ENCODE data around the gene FAM151A.

FAM151A gene

DNA sequence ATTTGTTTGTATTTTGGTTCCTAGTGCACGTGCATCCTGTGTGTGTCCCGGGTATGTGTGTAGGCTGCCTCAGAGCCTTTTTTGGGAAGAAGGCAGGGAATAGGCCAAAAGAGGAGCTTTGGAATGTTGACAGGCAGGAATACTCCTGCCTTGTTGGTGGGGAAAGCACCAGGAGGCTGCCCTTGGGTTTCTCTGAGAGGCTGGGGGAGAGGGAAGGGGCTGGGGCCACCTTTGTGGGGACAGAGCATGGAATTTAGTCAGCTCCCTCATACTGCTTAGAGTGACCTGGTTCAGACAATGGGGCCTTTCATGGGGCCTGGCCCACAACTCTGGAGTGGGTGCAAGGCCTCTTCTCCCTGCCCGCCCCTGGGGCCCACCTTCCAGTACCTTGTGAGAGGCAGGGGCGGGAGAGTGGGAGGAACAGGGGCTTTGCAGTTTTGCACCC, 44.0 kb downstream of the FAM151A start:
- DNase-seq (ENCODE audit: low read depth in 2 of 2), result no peak

GRCh38 chr1:54577612-54578011, 45.7 kb downstream of the FAM151A start:
- DNase-seq (ENCODE audit: low read depth in 2 of 2), result no peak

DNA sequence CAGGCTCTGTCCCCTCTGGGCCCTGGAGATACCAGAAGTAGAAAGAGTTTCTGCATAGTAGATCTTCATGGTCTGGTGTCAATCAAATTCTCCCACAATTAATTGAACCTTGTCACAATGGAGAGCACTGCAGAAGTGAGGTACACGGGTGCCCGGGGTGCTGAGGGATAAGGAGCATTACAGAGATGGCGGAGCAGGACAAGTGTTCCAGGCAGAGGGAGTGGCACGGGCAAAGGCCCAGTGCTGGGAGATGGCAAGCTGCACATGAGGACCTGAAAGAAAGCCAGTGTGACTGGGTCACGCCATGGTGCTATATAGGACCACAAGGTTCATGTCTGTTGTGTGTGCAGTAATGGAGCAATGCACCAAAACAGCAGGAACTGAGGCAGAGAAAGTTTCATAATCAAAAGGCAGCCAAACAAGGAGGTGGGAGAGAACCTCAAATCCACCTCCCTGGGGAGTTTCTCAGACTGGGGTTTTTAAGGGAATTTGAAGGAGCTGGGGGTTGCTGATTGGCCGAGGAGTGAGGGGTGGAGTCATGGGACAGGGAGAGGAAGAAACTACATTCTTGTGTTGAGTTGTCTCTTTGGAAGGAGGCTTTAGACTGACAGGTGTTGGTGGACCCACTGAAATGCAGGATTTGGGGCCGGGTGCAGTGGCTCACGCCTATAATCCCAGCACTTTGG, 47.6 kb downstream of the FAM151A start:
- no peak for DNase-seq (ENCODE audit: low read depth in 2 of 2)

GRCh38 chr1:54575161-54575560, 48.2 kb downstream of the FAM151A start:
- no peak for DNase-seq (ENCODE audit: low read depth in 2 of 2)

DNA sequence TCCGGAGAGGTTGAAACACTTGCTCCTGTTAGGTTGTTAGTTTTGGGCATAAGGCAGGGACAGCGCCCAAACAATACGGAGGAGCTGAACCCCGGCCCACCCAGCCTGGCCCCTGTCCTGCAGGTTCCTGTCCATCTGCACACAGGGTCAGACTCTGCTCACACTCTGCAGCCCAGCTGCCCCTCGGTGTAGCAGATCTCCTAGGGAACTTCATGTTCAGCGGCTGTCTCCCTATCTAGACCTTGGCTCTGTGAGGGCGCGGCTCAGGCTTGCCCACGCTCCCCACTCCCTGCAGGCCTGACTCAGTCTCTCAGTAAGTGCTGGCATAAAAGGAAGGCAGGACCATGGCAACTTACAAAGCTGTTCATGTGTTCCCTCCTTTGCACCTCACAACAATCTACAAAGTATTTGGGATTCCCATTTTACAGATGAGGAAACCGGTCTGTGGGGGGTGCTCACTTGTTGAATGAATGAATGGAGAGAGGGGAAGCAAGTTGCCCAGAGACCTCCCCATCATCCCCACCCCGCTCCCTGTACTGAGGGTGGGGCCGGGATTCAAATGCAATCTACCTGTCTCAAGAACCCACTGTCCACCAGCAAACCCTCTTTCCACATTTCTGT, 49.1 kb downstream of the FAM151A start:
- no peak for DNase-seq (ENCODE audit: low read depth in 2 of 2)

DNA sequence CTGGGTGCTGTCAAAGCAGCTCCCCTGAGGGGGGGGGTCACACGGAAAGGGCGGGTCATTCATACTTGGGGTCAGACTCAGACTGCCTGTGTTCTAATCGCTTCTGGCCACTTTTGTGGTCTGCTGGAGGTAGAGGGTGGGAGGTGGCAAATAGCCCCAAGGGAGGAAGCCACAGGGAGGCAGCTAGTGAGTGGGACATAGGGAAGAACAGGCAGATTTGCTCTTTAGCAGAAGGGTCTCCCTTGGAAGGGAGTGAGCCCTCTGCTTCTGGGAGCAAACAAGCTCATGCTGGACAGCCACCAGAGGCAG, 50.8 kb downstream of the FAM151A start:
- DNase-seq (ENCODE audit: low read depth in 2 of 2), result no peak

GRCh38 chr1:54571803-54572541, 51.4 kb downstream of the FAM151A start:
- no peak for DNase-seq (ENCODE audit: low read depth in 2 of 2)

GRCh38 chr1:54571326-54571725, 52.0 kb downstream of the FAM151A start:
- DNase-seq (ENCODE audit: low read depth in 2 of 2), result no peak

- no peak for DNase-seq (ENCODE audit: low read depth in 2 of 2)
These were observed 53.2 kb downstream of the FAM151A start for GRCh38 chr1:54570161-54570560.

GRCh38 chr1:54569339-54569738, 54.0 kb downstream of the FAM151A start:
- no peak for DNase-seq (ENCODE audit: low read depth in 2 of 2)

GRCh38 chr1:54567961-54568360, 55.4 kb downstream of the FAM151A start:
- DNase-seq (ENCODE audit: low read depth in 2 of 2), result no peak

DNA sequence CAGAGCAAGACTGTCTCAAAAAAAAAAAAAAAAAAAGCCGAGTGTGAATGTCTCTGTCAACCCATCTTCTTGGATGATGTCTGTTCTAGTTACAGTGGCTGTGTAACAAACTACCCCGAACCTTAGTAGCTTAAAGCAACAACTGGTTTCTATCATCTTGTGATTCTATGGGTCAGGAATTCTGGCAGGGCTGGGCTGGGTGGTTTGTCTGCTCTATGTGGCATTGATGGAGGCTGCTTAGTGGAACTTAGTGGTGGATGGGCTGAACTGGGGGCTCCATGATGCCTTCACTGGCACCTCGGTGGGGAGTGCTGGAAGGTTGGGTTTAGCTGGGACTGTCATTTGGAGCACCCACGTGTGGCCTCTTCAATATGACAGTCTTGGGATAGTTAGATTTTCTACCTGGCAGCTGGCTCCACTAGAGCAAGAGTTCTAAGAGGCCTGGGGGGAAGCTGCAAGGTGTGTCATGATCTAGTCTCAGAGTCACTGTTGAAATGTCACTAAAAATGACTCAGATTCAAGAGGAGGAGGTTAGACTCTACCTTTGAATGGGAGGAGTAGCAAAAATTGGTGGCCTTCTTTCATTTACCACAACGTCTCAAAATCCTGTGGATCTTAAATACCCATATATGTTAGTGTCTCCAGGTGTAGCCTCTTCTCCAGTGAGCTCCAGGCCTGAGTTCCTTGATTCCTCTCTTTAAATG, 56.7 kb downstream of the FAM151A start:
- no peak for DNase-seq (ENCODE audit: low read depth in 2 of 2)

DNA sequence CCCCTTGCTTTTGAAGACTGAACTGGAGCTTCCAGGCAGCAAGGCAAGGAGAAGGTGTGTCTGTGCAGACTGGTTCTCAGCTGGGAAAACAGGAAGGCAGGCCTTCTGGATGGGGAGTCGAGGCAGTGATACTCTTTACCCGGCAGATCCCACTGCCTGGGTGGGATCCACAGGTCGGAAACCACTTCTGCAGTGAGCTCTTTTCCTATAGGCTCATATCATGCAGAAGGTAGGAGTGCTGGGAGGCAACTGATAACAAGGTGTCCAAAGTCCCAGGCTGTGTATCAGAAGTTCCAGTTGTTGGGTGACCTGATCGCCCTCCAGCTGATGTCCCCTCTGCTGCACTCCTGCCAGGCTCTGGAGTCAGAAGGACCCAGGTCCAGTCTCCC, 58.2 kb downstream of the FAM151A start:
- no peak for DNase-seq (ENCODE audit: low read depth in 2 of 2)

DNA sequence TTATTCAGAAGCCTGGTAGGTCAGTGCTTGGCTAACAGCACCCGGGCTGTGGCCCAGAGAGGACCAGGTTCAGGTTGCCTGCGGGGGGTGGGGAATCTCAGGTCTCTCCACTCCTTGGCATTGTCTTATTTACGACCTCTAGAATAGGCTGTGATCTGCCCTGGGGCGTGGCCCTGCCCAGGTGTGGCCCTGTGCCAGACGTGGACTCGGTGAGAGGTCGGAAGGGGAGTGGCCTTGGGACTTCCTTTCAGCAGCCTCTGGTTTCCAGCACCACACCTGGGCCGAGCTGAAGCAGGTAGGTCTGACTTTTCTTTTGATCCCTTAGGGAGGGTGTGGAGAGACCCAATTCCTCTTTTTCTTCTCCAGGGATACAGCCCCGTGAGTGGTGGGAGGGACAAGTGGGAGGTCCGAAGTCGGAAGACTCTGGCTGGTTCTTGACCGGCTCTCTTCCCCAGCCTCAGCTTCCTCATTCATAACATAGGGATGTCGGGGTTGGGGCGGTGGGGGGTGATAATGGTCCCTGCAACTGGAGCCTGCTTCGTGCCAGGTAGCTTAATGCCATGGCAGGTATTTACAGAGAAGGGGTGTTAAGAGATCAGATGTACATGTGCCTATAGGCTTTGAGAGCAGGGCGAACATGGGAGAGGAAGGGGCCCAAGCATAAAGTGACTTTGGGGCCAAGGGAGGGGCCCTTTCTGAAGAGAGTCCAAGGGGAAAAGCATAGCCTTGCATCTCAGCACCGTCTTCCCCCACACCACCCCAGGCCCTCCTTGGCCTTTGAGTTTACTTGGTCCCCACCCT, 58.8 kb downstream of the FAM151A start:
- DNase-seq (ENCODE audit: low read depth in 2 of 2), result no peak

GRCh38 chr1:54559771-54560231, 63.5 kb downstream of the FAM151A start:
- DNase-seq (ENCODE audit: low read depth in 2 of 2), result no peak
